Stimulated activated naive CD8-positive, alpha-beta T cell treated with anti-CD3 and anti-CD28 coated beads, Interleukin-15, amount 100 ng/mL, for 72 hours (primary cell): ENCODE data around the gene DNAJB13.
"Not testable (repeated sequence)": the region's sequence is repeated elsewhere in the genome, so short reads cannot be mapped to it uniquely, and the experiment has no call there.

Experiments used
- ATAC-seq: fragments of 150-1000 bp; cut with Tn5 transposase; 2 replicates; pipeline ENCODE4 v1.10.0; 2021; ENCODE audit warnings: mild to moderate bottlenecking, moderate library complexity
- DNase-seq, 2 donors: peaks; one replicate each; pipeline ENCODE4 v3.0.0; 2021 to 2022
- H3K27ac Mint-ChIP-seq, 2 donors: one replicate each; pipeline ENCODE4 v1.8.0; 2022; ENCODE audit warnings: mild to moderate bottlenecking in 2 of 2, mixed read lengths in 2 of 2, moderate library complexity in 2 of 2
- H3K27me3 Mint-ChIP-seq: one replicate; pipeline ENCODE4 v1.8.0; 2022; ENCODE audit warnings: mixed read lengths
- H3K4me1 Mint-ChIP-seq: one replicate; pipeline ENCODE4 v1.8.0; 2022; ENCODE audit warnings: mild to moderate bottlenecking, mixed read lengths
- H3K4me3 Mint-ChIP-seq, 2 donors: one replicate each; pipeline ENCODE4 v1.8.0; 2022; ENCODE audit warnings: mild to moderate bottlenecking in 2 of 2, mixed read lengths in 2 of 2, moderate library complexity in 1 of 2
- H3K9me3 Mint-ChIP-seq, 2 donors: one replicate each; pipeline ENCODE4 v1.8.0; 2022; ENCODE audit warnings: mixed read lengths in 2 of 2

Gene DNAJB13, protein sequence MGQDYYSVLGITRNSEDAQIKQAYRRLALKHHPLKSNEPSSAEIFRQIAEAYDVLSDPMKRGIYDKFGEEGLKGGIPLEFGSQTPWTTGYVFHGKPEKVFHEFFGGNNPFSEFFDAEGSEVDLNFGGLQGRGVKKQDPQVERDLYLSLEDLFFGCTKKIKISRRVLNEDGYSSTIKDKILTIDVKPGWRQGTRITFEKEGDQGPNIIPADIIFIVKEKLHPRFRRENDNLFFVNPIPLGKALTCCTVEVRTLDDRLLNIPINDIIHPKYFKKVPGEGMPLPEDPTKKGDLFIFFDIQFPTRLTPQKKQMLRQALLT

DNA sequence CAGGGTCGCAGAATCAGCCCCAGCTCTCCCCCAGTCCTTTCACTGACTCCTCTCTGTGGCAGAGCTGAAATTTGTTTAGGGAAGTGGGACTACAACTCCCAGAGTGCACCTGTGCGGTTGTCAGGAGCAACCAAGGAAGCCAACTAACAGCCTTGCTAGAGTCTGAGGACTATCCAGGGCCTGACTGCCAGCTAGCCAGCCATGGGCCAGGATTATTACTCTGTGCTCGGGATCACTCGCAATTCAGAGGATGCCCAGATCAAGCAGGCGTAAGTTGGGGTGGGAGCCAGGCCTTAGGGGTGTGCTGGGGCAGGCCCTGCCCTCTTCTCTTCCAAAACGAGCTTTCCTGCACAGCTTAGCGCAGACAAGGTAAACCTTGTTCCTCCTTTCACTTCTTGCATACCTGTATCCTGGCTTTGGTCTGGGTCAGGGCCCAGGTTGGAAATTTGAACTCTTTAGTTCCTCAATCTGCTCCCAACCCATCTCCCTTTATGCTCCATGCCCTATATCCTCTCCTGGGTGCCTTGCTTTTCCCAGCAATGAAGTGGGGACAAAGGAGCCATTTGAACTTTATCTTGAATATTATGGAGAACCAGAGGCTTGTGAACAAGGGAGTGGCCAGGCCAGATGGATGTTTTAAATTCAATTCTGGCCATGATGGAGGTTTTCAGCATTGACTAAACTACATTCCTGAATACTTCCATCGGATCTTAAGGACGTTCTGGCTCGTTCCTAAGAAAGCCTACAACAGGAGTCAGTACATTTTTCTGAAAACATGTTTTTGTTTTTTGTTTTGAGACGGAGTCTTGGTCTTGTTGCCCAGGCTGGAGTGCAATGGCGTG is at the start of gene DNAJB13:
TSS of gene DNAJB13 (plus strand) at position 158 of the 842 bp plus-strand sequence. CDS start at position 202, 44 bp downstream.
- H3K27ac Mint-ChIP-seq = peak within 1 kb of the TSS in 1 of 2 donors; percentile 9
- ATAC-seq = peak; percentile 68

DNA sequence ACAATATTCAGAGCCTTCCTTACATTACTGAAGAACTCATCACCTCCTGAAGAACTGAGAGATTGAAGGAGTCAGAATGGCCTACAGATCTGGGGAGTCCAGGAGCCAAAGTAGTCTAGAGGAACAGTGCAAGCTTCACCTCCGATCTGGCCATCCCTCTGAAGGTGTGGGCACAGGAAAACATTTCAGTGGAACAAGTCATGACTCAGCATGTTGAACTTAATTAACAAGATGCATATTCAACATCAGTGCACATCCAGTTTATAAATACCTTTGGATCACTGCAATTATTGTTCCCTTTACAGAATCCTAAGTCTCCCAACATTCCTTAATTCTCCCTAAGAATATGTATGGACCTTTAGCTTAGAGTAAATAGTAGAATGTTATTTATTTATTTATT is 48.5 kb upstream of the DNAJB13 start:
- ATAC-seq = no peak
- Mint-ChIP-seq H3K4me3 (no peak overlapping the region), H3K9me3 (no peaks in the 10 kb centered on the region), H3K4me1 (peaks cover 2% of the 10 kb centered on the region), H3K27me3 (no peaks in the 10 kb centered on the region), H3K27ac (no peak overlapping the region)
- no peak for DNase-seq

More for the DNA sequence above, at the start of gene DNAJB13:
- no peaks in the 10 kb centered on the region for H3K9me3 Mint-ChIP-seq
- peaks cover 4% of the 10 kb centered on the region for H3K27me3 Mint-ChIP-seq
- DNase-seq = no peak
- H3K4me3 Mint-ChIP-seq = no peak within 1 kb of the TSS
- H3K4me1 Mint-ChIP-seq = no peaks in the 10 kb centered on the region

DNA sequence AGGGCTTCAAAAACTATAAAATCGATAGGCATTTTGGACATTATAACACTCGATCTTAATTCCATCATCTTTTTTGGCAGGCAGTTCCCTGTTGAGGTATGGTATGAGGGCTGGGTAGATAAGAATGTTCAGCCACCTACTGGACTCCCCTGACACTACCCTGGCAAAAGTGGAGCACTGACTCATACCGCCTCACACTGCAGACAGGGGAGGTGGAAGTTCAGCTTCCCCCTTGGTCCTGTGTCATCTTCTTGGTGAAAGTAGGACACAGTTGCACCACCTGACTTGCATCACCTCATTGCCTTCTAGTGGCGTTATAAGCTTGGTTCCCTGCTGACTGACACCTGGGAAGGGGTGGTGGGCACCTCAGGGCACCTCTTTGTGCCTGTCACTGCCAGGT is 43.6 kb upstream of the DNAJB13 start:
- no peaks in the 10 kb centered on the region for H3K9me3 Mint-ChIP-seq
- H3K27me3 Mint-ChIP-seq = no peaks in the 10 kb centered on the region
- H3K4me3 Mint-ChIP-seq = no peak overlapping the region
- peaks cover 6% of the 10 kb centered on the region for H3K4me1 Mint-ChIP-seq
- DNase-seq (no peak), ATAC-seq (peak; percentile 57)
- H3K27ac Mint-ChIP-seq = no peak overlapping the region

DNA sequence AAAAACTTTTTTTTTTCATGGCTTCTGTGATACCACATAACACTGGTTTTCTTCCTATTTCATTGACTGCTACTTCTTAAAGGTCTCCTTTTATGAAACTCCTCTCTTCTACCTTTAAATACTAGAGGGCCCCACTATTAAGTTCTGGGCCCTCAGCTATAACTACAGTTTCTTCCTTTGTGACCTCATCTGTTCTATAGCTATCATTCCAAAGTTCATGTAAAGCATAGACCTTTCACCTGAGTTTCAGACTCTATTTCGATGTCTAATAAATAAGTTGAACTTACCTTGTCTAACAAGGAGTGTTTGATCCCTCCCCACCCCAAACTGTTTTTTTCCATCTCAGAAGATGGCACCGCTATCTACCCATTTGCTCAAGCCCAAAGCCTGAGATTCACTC is 38.8 kb upstream of the DNAJB13 start:
- Mint-ChIP-seq H3K9me3 (no peaks in the 10 kb centered on the region), H3K4me1 (peaks cover 6% of the 10 kb centered on the region), H3K27ac (peak overlapping the region; percentile 2 to 83), H3K4me3 (no peak overlapping the region), H3K27me3 (no peaks in the 10 kb centered on the region)
- DNase-seq (no peak), ATAC-seq (no peak)

DNA sequence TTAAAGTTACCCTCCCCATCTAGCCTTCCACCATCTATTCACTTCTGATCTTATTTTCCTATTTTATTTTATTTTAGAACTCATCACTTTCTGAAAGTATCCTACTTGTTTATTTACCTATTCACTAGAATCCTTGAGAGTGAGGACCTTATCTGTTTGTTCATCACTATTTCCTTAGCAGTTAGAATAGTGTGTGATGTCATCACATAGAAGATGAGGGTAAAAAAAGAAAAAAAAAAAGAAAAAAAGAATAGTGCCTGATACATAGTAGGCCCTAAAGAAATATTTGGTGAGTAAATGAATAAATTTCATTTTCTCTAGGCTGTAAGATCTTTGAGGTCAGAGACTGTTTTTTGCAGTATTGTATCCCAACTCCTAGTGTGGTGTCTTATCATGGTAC is 37.4 kb upstream of the DNAJB13 start:
- Mint-ChIP-seq H3K27me3 (no peaks in the 10 kb centered on the region), H3K4me1 (no peaks in the 10 kb centered on the region), H3K4me3 (no peak overlapping the region), H3K9me3 (no peaks in the 10 kb centered on the region), H3K27ac (no peak overlapping the region)
- no peak for ATAC-seq
- no peak for DNase-seq

DNA sequence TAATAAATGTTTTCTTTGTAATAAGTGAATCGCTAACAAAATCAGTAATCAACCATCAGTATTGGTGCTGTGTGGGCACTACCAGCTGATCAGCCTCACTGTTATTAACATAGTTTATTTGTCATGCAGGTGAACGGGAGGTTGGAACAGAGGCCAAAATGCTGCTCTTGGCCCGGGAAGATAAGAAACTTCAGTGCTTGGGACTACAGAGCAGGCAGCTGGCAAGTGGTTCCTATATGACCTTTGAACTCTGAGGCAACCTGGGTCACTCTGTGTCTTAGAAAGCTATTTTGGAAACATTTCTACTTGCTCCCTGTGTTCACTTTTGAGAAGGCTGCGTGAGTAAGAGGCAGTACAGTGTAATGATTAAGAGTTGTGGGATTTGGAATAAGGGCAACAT is 36.5 kb upstream of the DNAJB13 start:
- ATAC-seq (no peak), DNase-seq (no peak)
- H3K9me3 Mint-ChIP-seq = no peaks in the 10 kb centered on the region
- no peaks in the 10 kb centered on the region for H3K27me3 Mint-ChIP-seq
- no peaks in the 10 kb centered on the region for H3K4me1 Mint-ChIP-seq
- H3K27ac Mint-ChIP-seq = no peak overlapping the region
- H3K4me3 Mint-ChIP-seq = no peak overlapping the region

DNA sequence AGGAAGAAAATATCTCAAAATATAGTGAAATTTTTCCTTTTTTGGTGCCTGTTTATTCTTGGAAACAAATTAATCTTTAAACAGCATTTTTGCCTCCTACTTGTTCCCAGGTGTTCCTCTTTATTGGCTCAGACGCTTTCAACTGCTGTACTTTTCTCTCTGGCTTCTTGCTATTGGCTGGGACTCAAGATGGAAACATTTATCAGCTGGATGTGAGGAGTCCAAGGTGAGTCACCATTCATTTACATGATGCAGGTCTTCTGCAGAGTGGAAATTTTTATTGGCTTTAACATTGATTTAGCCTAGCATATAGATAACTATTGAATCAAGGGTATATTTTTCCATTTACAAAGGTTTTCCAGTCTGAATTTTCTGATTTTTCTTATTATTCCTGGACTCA is 34.4 kb upstream of the DNAJB13 start:
- H3K27me3 Mint-ChIP-seq = no peaks in the 10 kb centered on the region
- ATAC-seq = no peak
- no peak overlapping the region for H3K27ac Mint-ChIP-seq

DNA sequence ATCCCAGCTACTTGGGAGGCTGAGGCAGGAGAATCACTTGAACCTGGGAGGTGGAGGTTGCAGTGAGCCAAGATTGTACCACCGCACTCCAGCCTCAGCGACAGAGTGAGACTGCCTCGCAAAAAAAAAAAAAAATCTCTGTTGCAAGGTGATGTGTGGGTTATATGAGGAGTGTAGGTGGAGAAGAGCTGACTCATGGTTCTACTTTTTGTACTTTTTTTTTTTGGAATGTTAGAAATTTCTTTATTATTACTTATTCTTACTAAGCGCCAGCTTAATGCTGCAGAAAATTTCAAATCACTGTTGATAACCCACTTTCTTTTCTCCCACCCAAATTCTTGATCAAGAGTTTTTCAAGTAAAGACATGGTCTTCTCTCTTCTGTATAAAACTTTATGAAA is 29.6 kb upstream of the DNAJB13 start:
- DNase-seq = no peak
- no peaks in the 10 kb centered on the region for H3K9me3 Mint-ChIP-seq
- H3K27me3 Mint-ChIP-seq = no peaks in the 10 kb centered on the region
- ATAC-seq = no peak
- no peak overlapping the region for H3K4me3 Mint-ChIP-seq
- peak overlapping the region in 1 of 2 donors; percentile 65 for H3K27ac Mint-ChIP-seq
- no peaks in the 10 kb centered on the region for H3K4me1 Mint-ChIP-seq

More for the DNA sequence above, 34.4 kb upstream of the DNAJB13 start:
- H3K4me3 Mint-ChIP-seq = no peak overlapping the region
- H3K4me1 Mint-ChIP-seq = no peaks in the 10 kb centered on the region
- DNase-seq = no peak
- no peaks in the 10 kb centered on the region for H3K9me3 Mint-ChIP-seq

DNA sequence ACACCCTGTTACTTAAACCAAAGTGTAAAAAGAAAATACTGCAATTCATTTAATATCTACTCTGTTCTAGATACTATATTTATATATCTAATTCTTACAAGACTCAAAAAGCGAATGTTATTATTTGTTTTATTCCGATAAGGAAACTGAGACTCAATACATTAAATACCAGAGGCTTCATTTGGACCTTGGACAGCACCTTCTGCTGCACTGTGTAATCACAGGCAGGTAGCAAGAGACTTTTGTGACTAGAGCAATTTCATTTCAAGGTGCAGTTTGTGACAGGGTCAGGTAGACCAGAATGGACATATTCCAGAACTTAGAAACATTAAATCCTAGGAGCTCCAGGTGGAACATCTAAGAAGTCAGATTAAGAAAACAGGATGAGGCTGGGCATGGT is 21.4 kb upstream of the DNAJB13 start:
- no peaks in the 10 kb centered on the region for H3K9me3 Mint-ChIP-seq
- ATAC-seq (no peak), DNase-seq (no peak)
- H3K27me3 Mint-ChIP-seq = no peaks in the 10 kb centered on the region
- H3K4me3 Mint-ChIP-seq = no peak overlapping the region
- H3K27ac Mint-ChIP-seq = peak overlapping the region in 1 of 2 donors; percentile 34
- H3K4me1 Mint-ChIP-seq = no peaks in the 10 kb centered on the region

DNA sequence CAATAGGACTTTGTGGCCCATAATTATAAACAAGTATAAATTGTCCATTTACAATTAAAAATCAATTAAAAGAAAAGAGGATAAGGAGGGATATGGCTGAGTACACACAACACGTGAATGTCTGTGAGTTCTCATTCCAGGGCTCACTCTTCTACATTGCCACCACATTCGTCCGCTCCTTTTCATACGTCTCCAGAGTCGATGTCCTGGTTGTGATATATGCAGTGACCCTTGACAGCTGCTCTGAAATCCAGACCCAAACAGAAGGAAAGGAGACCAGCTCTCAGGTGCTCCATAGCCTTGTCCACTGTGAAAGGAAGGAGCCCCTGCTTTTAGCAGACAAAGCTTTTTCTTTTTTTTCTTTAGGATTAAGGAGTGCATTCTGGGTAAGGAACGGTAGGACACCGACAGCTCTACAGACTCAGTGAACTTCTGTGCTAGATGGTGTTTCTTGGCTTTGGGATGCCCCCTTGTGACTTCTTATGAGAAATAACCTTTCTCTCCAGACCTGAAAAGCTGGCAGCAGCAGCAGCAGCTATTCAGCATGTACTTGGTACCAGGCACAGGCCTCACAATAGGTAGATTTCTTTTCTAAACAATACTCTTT is 19.7 kb upstream of the DNAJB13 start:
- DNase-seq (peak; percentile 18 to 24), ATAC-seq (peak; percentile 79)
- Mint-ChIP-seq H3K9me3 (no peaks in the 10 kb centered on the region), H3K4me1 (no peaks in the 10 kb centered on the region), H3K27ac (no peak overlapping the region), H3K4me3 (no peak overlapping the region), H3K27me3 (no peaks in the 10 kb centered on the region)

DNA sequence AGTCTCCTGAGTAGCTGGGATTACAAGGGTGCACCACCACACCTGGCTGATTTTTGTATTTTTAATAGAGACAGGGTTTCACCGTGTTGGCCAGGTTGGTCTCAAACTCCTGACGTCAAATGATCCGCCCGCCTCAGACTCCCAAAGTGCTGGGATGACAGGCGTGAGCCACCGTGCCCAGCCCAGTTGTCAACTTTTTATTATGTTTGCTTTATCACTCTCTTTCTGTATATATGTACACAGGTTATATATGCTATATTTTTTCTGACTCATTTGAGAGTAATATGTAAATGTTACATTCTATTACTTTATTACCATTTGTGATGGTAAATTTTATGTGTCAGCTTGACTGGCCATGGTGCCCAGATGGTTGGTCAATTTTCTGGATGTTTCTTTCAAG is 18.9 kb upstream of the DNAJB13 start:
- no peak overlapping the region for H3K4me3 Mint-ChIP-seq

DNA sequence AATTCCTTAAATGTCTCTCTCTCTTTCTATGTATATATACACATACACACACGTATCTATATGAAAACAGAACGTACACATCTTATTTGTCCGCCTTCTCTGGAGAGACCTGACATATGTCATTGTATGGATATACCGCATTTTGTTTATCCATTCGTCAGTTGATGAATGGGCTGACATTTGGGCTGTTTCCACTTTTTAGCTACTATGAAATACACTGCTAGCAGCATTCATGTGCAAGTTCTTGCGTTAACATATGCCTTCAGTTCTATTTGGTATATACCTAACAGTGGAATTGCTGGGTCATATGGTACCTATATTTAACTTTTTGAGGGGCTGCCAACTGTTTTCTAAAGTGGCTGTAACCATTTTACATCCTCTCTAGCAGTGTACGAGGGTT is 18.0 kb upstream of the DNAJB13 start:
- H3K27me3 Mint-ChIP-seq = no peaks in the 10 kb centered on the region
- no peaks in the 10 kb centered on the region for H3K4me1 Mint-ChIP-seq
- no peak for ATAC-seq
- no peaks in the 10 kb centered on the region for H3K9me3 Mint-ChIP-seq
- no peak for DNase-seq
- no peak overlapping the region for H3K4me3 Mint-ChIP-seq
- H3K27ac Mint-ChIP-seq = no peak overlapping the region

More for the DNA sequence above, 18.9 kb upstream of the DNAJB13 start:
- H3K27me3 Mint-ChIP-seq = no peaks in the 10 kb centered on the region
- DNase-seq = no peak
- no peak for ATAC-seq
- no peaks in the 10 kb centered on the region for H3K4me1 Mint-ChIP-seq
- H3K27ac Mint-ChIP-seq = no peak overlapping the region
- no peaks in the 10 kb centered on the region for H3K9me3 Mint-ChIP-seq

DNA sequence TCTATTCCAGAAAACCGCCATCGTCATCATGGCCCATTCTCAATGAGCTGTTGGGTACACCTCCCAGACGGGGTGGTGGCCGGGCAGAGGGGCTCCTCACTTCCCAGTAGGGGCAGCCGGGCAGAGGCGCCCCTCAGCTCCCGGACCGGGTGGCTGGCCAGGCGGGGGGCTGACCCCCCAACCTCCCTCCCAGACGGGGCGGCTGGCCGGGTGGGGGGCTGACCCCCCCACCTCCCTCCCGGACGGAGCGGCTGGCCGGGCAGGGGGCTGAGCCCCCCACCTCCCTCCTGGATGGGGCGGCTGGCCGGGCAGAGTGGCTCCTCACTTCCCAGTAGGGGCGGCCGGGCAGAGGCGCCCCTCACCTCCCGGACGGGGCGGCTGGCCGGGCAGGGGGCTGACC is 14.8 kb upstream of the DNAJB13 start:
- DNase-seq, ATAC-seq, H3K27ac Mint-ChIP-seq, H3K4me1 Mint-ChIP-seq, H3K27me3 Mint-ChIP-seq, H3K9me3 Mint-ChIP-seq, H3K4me3 Mint-ChIP-seq: not testable (repeated sequence)

DNA sequence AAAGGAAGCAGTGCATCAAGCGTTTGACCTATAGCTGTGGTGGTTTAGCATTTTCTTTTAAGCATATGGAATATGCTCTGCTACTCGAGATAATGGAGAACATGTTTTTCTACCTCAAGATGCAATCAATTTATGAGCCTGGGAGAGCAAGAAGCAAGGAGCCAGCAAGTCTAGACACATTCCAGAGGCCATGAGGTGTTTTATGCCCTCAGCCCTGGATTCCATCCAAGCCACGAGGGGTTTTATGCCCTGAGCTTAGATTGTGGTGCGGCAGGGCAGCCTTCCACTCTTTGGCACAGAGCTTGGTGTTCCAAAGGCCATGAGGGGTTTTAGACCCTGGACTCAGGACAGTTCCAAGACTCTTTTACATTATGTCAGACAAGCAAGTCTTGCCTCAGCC is 11.7 kb upstream of the DNAJB13 start:
- ATAC-seq (no peak), DNase-seq (no peak)
- Mint-ChIP-seq H3K27me3 (no peaks in the 10 kb centered on the region), H3K4me3 (no peak overlapping the region), H3K4me1 (peaks cover 6% of the 10 kb centered on the region), H3K9me3 (peaks cover 0 to 8% of the 10 kb centered on the region in 2 donors), H3K27ac (no peak overlapping the region)

DNA sequence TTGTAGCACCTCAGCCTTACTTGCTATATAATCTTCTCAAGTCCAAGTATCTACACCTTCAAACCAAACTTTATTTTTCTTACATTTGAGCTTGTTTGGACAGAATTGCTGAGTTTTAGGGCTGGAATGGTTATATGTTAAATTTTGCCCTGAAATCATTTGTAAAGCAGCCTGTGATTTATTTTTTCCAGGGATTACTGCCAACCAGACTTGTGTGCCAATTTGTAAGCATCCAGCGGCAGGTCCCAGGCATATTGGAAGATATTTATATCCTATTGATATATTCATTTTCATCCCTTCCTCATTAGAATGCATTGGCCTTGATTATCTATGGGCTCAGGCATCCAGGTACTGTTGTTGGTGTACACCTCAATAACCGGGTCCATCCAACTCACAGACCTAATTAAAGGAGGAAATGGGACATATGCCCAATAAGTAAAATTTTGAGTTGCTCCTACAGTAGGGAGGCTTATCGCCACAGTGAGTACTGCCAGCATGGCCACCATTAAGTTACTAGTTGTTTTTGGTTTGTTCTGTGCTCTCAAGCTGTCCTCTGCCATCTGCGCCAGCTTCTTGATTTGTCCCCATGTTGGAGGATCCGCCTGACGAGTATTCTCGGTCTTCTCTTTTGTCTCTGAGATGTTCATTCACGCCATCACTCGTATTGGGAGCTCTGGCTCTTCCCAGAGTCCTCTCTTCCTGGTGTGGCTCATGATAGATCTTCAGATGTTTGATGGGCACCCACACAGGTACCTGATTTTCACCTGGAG is 9.8 kb upstream of the DNAJB13 start:
- Mint-ChIP-seq H3K27me3 (no peaks in the 10 kb centered on the region), H3K27ac (no peak overlapping the region), H3K4me1 (peaks cover 6% of the 10 kb centered on the region), H3K9me3 (peaks cover 0 to 8% of the 10 kb centered on the region in 2 donors), H3K4me3 (no peak overlapping the region)
- ATAC-seq = no peak
- no peak for DNase-seq
